NB4 (cell line): ENCODE data around the gene LIN54.

ENCODE experiments used
- DNase-seq: peaks from one replicate; pipeline ENCODE4 v3.0.0; 2010; ENCODE audit warnings: low read depth
- H3K4me3 ChIP-seq: one replicate; pipeline ENCODE4 v1.5.1; 2011; ENCODE audit warnings: mild to moderate bottlenecking, low read depth, low read length, moderate library complexity
- MYC ChIP-seq: IDR thresholded peaks from 2 replicates; pipeline ENCODE4 v1.6.1; 2011; ENCODE audit warnings: low read depth, low read length
- POLR2A ChIP-seq: IDR thresholded peaks from 2 replicates; pipeline ENCODE4 v1.6.1; 2011; ENCODE audit warnings: mild to moderate bottlenecking; ENCODE audit not compliant: insufficient read length; ENCODE audit errors: extremely low read depth
- TF ChIP-seq, protein P1 (sequence below): IDR thresholded peaks from one replicate; pipeline ENCODE4 v1.5.1; 2012; ENCODE audit warnings: low read depth, low read length
- TF ChIP-seq, protein P2 (sequence below): IDR thresholded peaks from 2 replicates; pipeline ENCODE4 v1.6.1; 2011; ENCODE audit warnings: low read depth, low read length

Gene LIN54

DNA sequence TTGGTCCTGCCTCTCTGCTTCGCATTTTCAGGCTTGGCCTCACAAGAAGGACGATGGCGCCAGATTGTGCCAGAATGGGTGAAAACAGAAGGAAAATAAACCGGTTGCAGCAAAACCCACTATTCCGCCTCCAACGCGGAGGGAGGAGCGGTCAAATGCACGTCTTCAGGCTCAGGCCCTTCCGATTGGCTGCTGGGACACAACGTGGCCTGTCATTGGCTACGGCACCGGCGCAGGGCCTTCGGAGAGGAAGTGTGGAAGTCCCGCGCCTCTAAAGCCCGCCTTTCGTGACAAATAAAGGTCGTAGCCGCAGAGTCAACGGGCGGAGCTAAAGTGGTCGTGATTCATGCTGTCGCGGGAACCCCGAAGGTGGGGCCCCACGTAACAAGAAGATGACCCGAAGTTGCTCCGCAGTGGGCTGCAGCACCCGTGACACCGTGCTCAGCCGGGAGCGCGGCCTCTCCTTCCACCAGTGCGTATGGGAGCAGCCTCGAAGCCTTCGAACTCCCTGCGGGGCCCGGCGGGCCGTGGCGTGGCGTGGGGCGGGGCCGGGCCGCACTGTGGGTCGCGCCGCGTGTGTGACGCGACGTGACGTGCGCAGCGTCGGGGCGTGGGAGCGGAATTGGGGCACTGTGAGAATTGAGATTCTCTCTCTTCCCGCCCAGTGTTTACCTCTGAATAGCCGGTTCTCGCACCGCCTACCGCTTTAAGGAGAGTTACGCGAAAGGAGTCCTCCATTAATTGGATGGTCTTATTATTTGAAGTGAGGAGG, 110.0 kb downstream of the LIN54 start, which contains the start of gene THAP9:
TSS of gene THAP9 (plus strand) at position 325 of the 772 bp plus-strand sequence. CDS start at position 393, 68 bp downstream.
- peak; percentile 99 for DNase-seq
- TF ChIP-seq POLR2A (peak; percentile 94), MYC (peak; percentile 59)
- TF ChIP-seq, protein P1, sequence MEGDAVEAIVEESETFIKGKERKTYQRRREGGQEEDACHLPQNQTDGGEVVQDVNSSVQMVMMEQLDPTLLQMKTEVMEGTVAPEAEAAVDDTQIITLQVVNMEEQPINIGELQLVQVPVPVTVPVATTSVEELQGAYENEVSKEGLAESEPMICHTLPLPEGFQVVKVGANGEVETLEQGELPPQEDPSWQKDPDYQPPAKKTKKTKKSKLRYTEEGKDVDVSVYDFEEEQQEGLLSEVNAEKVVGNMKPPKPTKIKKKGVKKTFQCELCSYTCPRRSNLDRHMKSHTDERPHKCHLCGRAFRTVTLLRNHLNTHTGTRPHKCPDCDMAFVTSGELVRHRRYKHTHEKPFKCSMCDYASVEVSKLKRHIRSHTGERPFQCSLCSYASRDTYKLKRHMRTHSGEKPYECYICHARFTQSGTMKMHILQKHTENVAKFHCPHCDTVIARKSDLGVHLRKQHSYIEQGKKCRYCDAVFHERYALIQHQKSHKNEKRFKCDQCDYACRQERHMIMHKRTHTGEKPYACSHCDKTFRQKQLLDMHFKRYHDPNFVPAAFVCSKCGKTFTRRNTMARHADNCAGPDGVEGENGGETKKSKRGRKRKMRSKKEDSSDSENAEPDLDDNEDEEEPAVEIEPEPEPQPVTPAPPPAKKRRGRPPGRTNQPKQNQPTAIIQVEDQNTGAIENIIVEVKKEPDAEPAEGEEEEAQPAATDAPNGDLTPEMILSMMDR, result no peak
- TF ChIP-seq, protein P2, sequence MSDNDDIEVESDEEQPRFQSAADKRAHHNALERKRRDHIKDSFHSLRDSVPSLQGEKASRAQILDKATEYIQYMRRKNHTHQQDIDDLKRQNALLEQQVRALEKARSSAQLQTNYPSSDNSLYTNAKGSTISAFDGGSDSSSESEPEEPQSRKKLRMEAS, result peak; percentile 50; the same call in 1 of the 2 replicates
- peak within 1 kb of the TSS; percentile 97 for H3K4me3 ChIP-seq

DNA sequence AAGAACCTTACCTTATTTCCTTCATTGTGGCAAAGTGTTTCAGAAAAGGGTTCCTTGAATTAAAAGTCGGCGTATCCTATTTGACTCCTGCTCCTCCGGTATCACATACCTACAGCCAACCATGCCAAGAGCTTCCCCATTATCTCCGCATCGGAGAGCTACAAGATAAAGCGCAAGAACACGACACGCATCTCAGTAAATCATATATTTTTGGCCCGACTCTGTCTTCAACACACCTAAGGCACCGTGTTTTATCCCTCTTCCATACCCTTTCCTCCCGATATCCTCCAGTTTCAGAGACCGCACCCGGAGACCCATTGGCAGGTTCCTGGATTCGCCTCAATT, 110.6 kb downstream of the LIN54 start:
- peak; percentile 70 for DNase-seq
- no peak for TF ChIP-seq POLR2A
- no peak for TF ChIP-seq MYC
- TF ChIP-seq, protein P1, result no peak
- TF ChIP-seq, protein P2, result no peak
- H3K4me3 ChIP-seq, result peak overlapping the region; percentile 97

DNA sequence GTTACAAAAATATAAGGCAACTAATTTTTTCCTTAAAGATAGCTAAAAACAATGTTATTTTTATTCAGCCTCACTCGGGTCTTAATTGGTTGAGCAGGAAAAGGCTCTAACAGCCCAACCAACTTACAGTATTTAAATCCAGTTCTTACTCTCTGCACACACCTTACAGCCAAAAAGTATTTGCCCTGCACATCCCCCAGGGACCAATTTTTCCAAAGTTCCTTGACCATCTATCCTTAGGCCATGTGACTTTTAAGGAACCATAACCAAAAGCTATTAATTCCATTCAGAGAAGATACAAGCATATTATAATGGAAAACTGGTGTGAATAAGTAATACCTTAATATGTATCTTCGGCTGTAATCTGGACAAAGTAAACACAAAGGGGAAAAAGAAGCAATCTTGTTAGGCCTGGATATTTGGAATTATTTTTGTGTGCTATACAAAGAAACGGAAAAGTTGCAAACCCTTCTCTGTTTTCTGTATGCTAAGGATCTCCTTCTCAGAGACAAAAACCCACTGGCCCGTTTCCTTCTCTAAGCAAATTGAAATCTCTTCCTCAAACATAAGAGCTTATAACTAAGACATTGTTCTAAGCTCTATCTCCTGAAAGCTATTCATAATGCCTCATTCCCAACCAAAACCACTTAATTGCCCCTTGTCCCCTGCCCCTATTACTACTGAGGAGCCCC, 111.1 kb downstream of the LIN54 start:
- DNase-seq, result peak; percentile 48
- TF ChIP-seq, protein P2, result no peak
- TF ChIP-seq MYC (no peak), POLR2A (no peak)
- H3K4me3 ChIP-seq, result peak overlapping the region; percentile 97

DNA sequence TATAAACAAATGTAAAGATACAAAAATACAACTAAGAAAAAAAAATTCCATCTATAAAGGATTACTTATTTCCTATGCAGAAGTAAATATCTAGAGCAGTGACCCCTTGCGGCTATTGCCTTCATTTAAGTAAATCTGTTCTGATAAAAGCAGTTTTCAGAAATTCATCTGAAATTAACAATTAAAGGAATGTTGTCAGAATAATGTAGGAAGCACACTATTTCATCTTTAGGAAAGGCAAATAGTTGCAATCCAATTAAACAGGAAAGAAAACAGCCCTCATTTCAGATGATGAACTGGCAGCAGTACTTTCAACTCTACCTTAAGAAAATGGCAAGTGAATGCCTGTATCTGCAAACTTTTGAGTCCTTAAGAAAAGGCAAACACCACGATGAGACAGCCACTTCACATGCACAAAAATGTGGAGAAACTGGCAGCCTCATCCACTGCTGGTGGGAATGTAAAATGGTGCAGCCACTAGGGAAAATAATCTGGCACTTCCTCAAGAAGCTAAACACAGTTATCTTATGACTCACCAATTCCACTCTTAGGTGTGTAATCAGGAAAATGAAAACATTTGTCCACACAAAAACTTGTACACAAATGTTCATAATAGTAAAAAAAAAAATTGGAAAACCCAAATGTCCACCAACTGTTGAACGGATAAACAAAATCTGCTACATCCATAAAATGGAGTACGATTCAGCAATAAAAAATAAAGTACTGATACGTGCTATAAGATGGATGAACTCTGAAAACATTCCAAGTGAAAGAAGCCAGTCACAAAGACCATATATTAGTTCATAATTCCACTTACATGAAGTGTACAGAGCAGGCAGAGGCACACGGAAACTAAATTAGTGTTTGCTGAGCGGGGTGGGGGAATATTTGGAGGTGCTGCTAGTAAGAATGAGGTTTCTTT, 112.0 kb downstream of the LIN54 start:
- peak overlapping the region; percentile 97 for H3K4me3 ChIP-seq
- DNase-seq, result peak; percentile 49
- TF ChIP-seq, protein P1, result peak; percentile 15
- TF ChIP-seq POLR2A, result no peak

DNA sequence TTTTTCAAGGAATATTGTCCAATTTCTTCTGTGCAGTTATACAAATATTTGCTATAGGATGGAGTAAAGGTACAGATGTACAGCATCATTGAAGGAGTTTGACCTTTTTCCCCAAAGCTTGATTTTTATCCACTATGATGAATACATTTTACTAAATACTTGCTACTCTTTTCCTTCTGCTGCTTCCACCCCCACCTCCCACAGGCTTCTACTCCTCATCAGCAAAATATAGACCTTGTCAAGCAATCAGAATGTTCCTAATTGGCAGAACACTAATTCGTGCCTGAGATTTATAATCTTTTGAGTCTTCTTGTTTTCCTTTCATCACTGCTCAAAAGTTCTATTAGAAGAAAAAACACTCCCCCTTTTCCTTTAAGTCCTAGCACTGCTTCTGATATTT, 113.9 kb downstream of the LIN54 start:
- TF ChIP-seq MYC (no peak), POLR2A (no peak)
- TF ChIP-seq, protein P1, result no peak
- TF ChIP-seq, protein P2, result no peak
- no peak for DNase-seq
- H3K4me3 ChIP-seq, result peak overlapping the region; percentile 97
